GM12878 (cell line): Measurements from ENCODE around the gene RADIL. TPM values are rescaled to one million over a fixed set of nuclear protein-coding genes. Genes with fewer than 3 reads are reported as not detected.

Source experiments
- ATAC-seq: fragments of 200-7000 bp; cut with Tn5 transposase; 3 replicates; pipeline ENCODE4 v1.9.1; 2020; ENCODE audit warnings: mild to moderate bottlenecking, moderate library complexity
- Bru-seq: library from RNA; stranded (reverse); fragments of 400-500 nt; gene quantifications from one replicate; lab custom pipeline; 2021; lab: Mats Ljungman, UMichigan
- BruChase-seq, 2 experiments: library from RNA; stranded (reverse); fragments of 400-500 nt; gene quantifications; one replicate each; lab custom pipeline; 2021; lab: Mats Ljungman, UMichigan
- BruUV-seq: library from RNA; stranded (reverse); fragments of 400-500 nt; replicated peaks from 2 replicates; lab custom pipeline; 2021; lab: Mats Ljungman, UMichigan
- CTCF ChIA-PET: fragments of 300-600 bp; sonication (Branson Sonifier 250); formaldehyde crosslinking; extraction: SDS; loops from one replicate; lab custom pipeline; 2021; ENCODE audit warnings: inconsistent platforms; lab: Yijun Ruan, JAX
- POLR2A ChIA-PET: fragments of 350-600 bp; formaldehyde crosslinking; extraction: SDS; loops from one replicate; lab custom pipeline; 2021; ENCODE audit warnings: inconsistent platforms; lab: Charles Lee
- RAD21 ChIA-PET: fragments of 300-600 bp; sonication (Branson Sonifier 250); formaldehyde crosslinking; loops from one replicate; lab custom pipeline; 2023; ENCODE audit warnings: antibody characterized with exemption; ENCODE audit not compliant: unreplicated experiment; lab: Charles Lee
- SMC1A ChIA-PET: fragments of 300-600 bp; sonication (Branson Sonifier 250); formaldehyde crosslinking; loops from one replicate; lab custom pipeline; 2023; ENCODE audit not compliant: unreplicated experiment, uncharacterized antibody; lab: Charles Lee
- DNase-seq: peaks from one replicate; pipeline ENCODE4 v3.0.0-alpha.2; 2011; ENCODE audit warnings: low read depth, low spot score
- FAIRE-seq: peaks from 3 replicates; lab custom pipeline; 2011; peaks lifted over from hg19 to GRCh38; lab: Jason Lieb, UNC
- H2AFZ ChIP-seq: 2 replicates; pipeline ENCODE4 v1.6.0; 2011; ENCODE audit warnings: low read depth, low read length, control low read depth; ENCODE audit not compliant: control insufficient read depth
- H3K27ac ChIP-seq: 2 replicates; pipeline ENCODE4 v1.5.1; 2011; ENCODE audit warnings: control low read depth; ENCODE audit not compliant: control insufficient read depth, insufficient read depth
- H3K27me3 ChIP-seq, 2 experiments: replicated peaks in 1 of 2; 2 replicates each; pipeline versions ENCODE4 v1.6.0 to v1.6.1; 2011; ENCODE audit warnings: low read length in 1 of 2; ENCODE audit not compliant: control insufficient read depth in 2 of 2, insufficient read depth in 2 of 2
- H3K36me3 ChIP-seq, 2 experiments: 2 replicates each; pipeline ENCODE4 v1.5.1; 2011; ENCODE audit warnings: low read length in 1 of 2; ENCODE audit not compliant: control insufficient read depth in 2 of 2, insufficient read depth in 2 of 2
- H3K4me1 ChIP-seq: 2 replicates; pipeline ENCODE4 v1.6.1; 2011; ENCODE audit warnings: mild to moderate bottlenecking, low read length, moderate library complexity, mixed read lengths; ENCODE audit not compliant: control insufficient read depth, insufficient read depth
- H3K4me2 ChIP-seq: 2 replicates; pipeline ENCODE4 v1.6.0; 2011; ENCODE audit warnings: control low read depth; ENCODE audit not compliant: control insufficient read depth, insufficient read depth
- H3K4me3 ChIP-seq: fragments of 200-600 bp; sonication (generic); 2 replicates; pipeline ENCODE4 v1.5.1; 2016
- H3K79me2 ChIP-seq: 2 replicates; pipeline ENCODE4 v1.6.0; 2011; ENCODE audit warnings: low read length; ENCODE audit not compliant: control insufficient read depth, insufficient read depth
- H3K9ac ChIP-seq: 2 replicates; pipeline ENCODE4 v1.8.0; 2011; ENCODE audit warnings: low read length, control low read depth, mixed read lengths; ENCODE audit not compliant: control insufficient read depth, insufficient read depth
- H3K9me3 ChIP-seq: replicated peaks from 3 replicates; pipeline ENCODE4 v1.5.1; 2011; ENCODE audit warnings: mild to moderate bottlenecking, low read length; ENCODE audit not compliant: control insufficient read depth, insufficient read depth
- H4K20me1 ChIP-seq: 2 replicates; pipeline ENCODE4 v1.6.0; 2011; ENCODE audit not compliant: control insufficient read depth, insufficient read depth
- CTCF ChIP-seq, 3 experiments: IDR thresholded peaks in 2 of 3; conservative IDR thresholded peaks in 1 of 3; 2 replicates each; pipeline ENCODE4 v1.5.1; 2011; ENCODE audit warnings: low read depth in 3 of 3, low read length in 3 of 3, mild to moderate bottlenecking in 3 of 3, control low read depth in 2 of 3, moderate library complexity in 2 of 3, inconsistent platforms in 1 of 3, mixed read lengths in 1 of 3; ENCODE audit not compliant: control insufficient read depth in 2 of 3, insufficient read depth in 1 of 3; ENCODE audit errors: extremely low read depth in 1 of 3
- PAX8 ChIP-seq: fragments of 450-650 bp; IDR thresholded peaks from 2 replicates; pipeline ENCODE4 v1.6.1; 2017; ENCODE audit warnings: mild to moderate bottlenecking, moderate library complexity
- POLR2A ChIP-seq: IDR thresholded peaks from 2 replicates; pipeline ENCODE4 v1.6.1; 2011; ENCODE audit warnings: low read depth, mild to moderate bottlenecking, low read length
- RAD21 ChIP-seq: IDR thresholded peaks from 2 replicates; pipeline ENCODE4 v1.6.1; 2011; ENCODE audit warnings: mild to moderate bottlenecking, low read depth, low read length, moderate library complexity; ENCODE audit not compliant: insufficient read depth
- USF2 ChIP-seq: IDR thresholded peaks from 2 replicates; pipeline ENCODE4 v1.6.1; 2011; ENCODE audit warnings: low read depth, low read length, improper control_type of control experiment, borderline replicate concordance
- ZBED1 ChIP-seq: IDR thresholded peaks from 2 replicates; pipeline ENCODE4 v1.6.1; 2016; ENCODE audit warnings: borderline replicate concordance
- WGBS: methylation state at CpG from one replicate; pipeline ENCODE4 v1.1.6; 2016; ENCODE audit warnings: low lambda C conversion rate; ENCODE audit not compliant: insufficient replicate concordance, insufficient coverage; ENCODE audit errors: missing lambda C conversion rate; 5-methylcytosine and 5-hydroxymethylcytosine counted together
- in situ Hi-C: fragments of 300-500 bp; cut with MboI; formaldehyde crosslinking; loops from 9 replicates; pipeline ENCODE4 v1.14.3; 2018; ENCODE audit warnings: mixed read lengths
- intact Hi-C: fragments of 100-400 bp; cut with micrococcal nuclease; formaldehyde crosslinking; loops from one replicate; pipeline ENCODE4 v1.14.2; 2022; ENCODE audit not compliant: unreplicated experiment
- long read RNA-seq, 2 experiments: library from polyadenylated mRNA; unstranded; transcript quantifications; one replicate each; pipeline ENCODE4 v2.0.0, GENCODE V29; 2019 to 2020
- polyA minus RNA-seq, 3 experiments: library from RNA; depleted of rRNA, polyadenylated mRNA; stranded (reverse); fragments of >200 nt; gene quantifications; 2 replicates each; pipeline ENCODE4 v1.2.3, GENCODE V29; 2011
- polyA plus RNA-seq, 11 experiments: library from polyadenylated mRNA; depleted of rRNA in 4 of 11; unstranded in 6 of 11; stranded (reverse) in 5 of 11; fragments of >200 nt; fragmentation: Nextera tagmentation in 4 of 11; fragmentation: Illumina TruSeq in 1 of 11; extraction: Ambion mirVana in 4 of 11; extraction: Trizol in 1 of 11; gene quantifications; 1 replicate in 1 of 11; 2 replicates in 10 of 11; pipeline versions ENCODE4 v1.2.1 to v1.2.3, GENCODE V29; 2011 to 2016; ENCODE audit warnings: inconsistent platforms in 2 of 11, missing spikeins in 2 of 11, low read depth in 1 of 11
- total RNA-seq, 4 experiments: library from RNA; depleted of rRNA in 3 of 4; stranded (reverse); fragments of >200 nt in 3 of 4; fragmentation: Illumina TruSeq in 1 of 4; extraction: Trizol in 1 of 4; gene quantifications; 2 replicates each; pipeline versions ENCODE4 v1.2.1 to v1.2.3, GENCODE V29; 2013 to 2021

RADIL gene
- total RNA-seq (2013; cell fraction: nucleolus; rRNA removed), result not detected in 2 replicates
- total RNA-seq (2014; rRNA removed), result 0.06 TPM in 1 of 2 replicates, not detected in the other
- not detected in 2 replicates for total RNA-seq (2014; rRNA removed; fragmentation: Illumina TruSeq; extraction: Trizol)
- total RNA-seq (2021), result 0.11 TPM in 1 of 2 replicates, not detected in the other
- 0.05 TPM for polyA plus RNA-seq (2011; ENCODE audit: low read depth)
- polyA plus RNA-seq (2011; rRNA removed), result not detected in 2 replicates
- polyA plus RNA-seq (2011; cell fraction: cytosol; rRNA removed), result not detected in 2 replicates
- not detected in 2 replicates for polyA plus RNA-seq (2011; cell fraction: nucleus; rRNA removed)
- 0.03 and 0.05 TPM in 2 replicates for polyA plus RNA-seq (2012)
- polyA plus RNA-seq (2014; fragmentation: Illumina TruSeq; extraction: Trizol), result not detected in 2 replicates
- not detected for polyA plus RNA-seq (2014; fragmentation: Nextera tagmentation; extraction: Ambion mirVana)
- polyA plus RNA-seq (2014; rRNA removed), result 0.08 TPM in 1 of 2 replicates, not detected in the other
- under 1 TPM in 1 of 2 experiments, not detected in 1; 0.05 TPM for polyA plus RNA-seq (2016; fragmentation: Nextera tagmentation; extraction: Ambion mirVana)
- not detected in 2 replicates for polyA minus RNA-seq (2011; rRNA and poly(A)+ RNA removed)
- not detected in 2 replicates for polyA minus RNA-seq (2011; cell fraction: cytosol; rRNA and poly(A)+ RNA removed)
- polyA minus RNA-seq (2011; cell fraction: nucleus; rRNA and poly(A)+ RNA removed), result not detected in 2 replicates
- percentile 2 among the genes with signal in this experiment for Bru-seq, nascent RNA
- percentile 1 among the genes with signal in this experiment for BruChase-seq, experiment 1, labeled RNA remaining after a 6-hour chase
- percentile 2 among the genes with signal in this experiment for BruChase-seq, experiment 2, labeled RNA remaining after a 2-hour chase
- long read RNA-seq, experiment 1, result 0 reads
- long read RNA-seq, experiment 2, result 0 reads

GRCh38 chr7:4883372-4884144, at the start of gene RADIL:
RADIL (minus strand) TSS chr7:4883716; CDS start chr7:4878139, 5,577 bp downstream.
- Histone ChIP-seq H3K27ac (no peak within 1 kb of the TSS), H4K20me1 (no peaks in the 10 kb centered on the region), H3K4me3 (no peak within 1 kb of the TSS), H3K27me3 (peaks cover 3% of the 10 kb centered on the region in 2 experiments), H3K4me1 (no peaks in the 10 kb centered on the region), H3K79me2 (no peaks in the 10 kb centered on the region), H3K36me3 (no peaks in the 10 kb centered on the region), H2AFZ (no peak within 1 kb of the TSS), H3K4me2 (peak within 1 kb of the TSS; percentile 30; the same call in 1 of the 2 replicates), H3K9ac (no peak within 1 kb of the TSS), H3K9me3 (no peaks in the 10 kb centered on the region)
- TF ChIP-seq RAD21 (peak; percentile 38; the same call in 1 of the 2 replicates), USF2 (no peak), POLR2A (no peak), ZBED1 (no peak), PAX8 (no peak), CTCF (IDR thresholded peaks at IDR 0.05 in 2 of 3, conservative IDR thresholded peaks at IDR 0.05 in 1 of 3; ENCODE audit: control insufficient read depth in 2 of 3, extremely low read depth in 1 of 3, insufficient read depth in 1 of 3, low read depth in 3 of 3, low read length in 3 of 3) (peak in 2 of 3 experiments; percentile 38 to 44; a peak in 5 of 6 replicates)
- SMC1A ChIA-PET, result no interaction called here
- RAD21 ChIA-PET, result no interaction called here
- in situ Hi-C loops (no loop called here), intact Hi-C loops (no loop called here)
- DNase-seq, result no peak
- WGBS, result 14% methylated on average over 27 of the region's 72 CpGs
- CTCF ChIA-PET, result interaction anchor here (0.6 kb wide), 1 partner anchor 217 kb away, joined by 3 read pairs; no protein-coding TSS in a partner anchor
- POLR2A ChIA-PET, result no interaction called here
- ATAC-seq, result peak; percentile 72
- BruUV-seq, result no TSS peak
- no peak for FAIRE-seq
